ENCODE data around the gene NT5DC2. TPM values are rescaled to one million over a fixed set of nuclear protein-coding genes. Genes with fewer than 3 reads are reported as not detected.

Gene NT5DC2
- total RNA-seq, 1 donor from 2014 or later: 27.7 TPM

- DNase-seq (ENCODE audit: low read depth): no peak
These were observed 23.8 kb downstream of the NT5DC2 start for GRCh38 chr3:52509753-52510328.

- DNase-seq (ENCODE audit: low read depth): peak; percentile 77
These were observed 26.3 kb downstream of the NT5DC2 start for GRCh38 chr3:52507359-52507758.

GRCh38 chr3:52506266-52506966 lies 27.2 kb downstream of the NT5DC2 start:
- no peak for DNase-seq (ENCODE audit: low read depth)

GRCh38 chr3:52504977-52505376 lies 28.7 kb downstream of the NT5DC2 start:
- no peak for DNase-seq (ENCODE audit: low read depth)

GRCh38 chr3:52503788-52504424 lies 29.8 kb downstream of the NT5DC2 start:
- no peak for DNase-seq (ENCODE audit: low read depth)

GRCh38 chr3:52502808-52503350 lies 30.8 kb downstream of the NT5DC2 start:
- DNase-seq (ENCODE audit: low read depth): no peak

- no peak for DNase-seq (ENCODE audit: low read depth)
These were observed 31.7 kb downstream of the NT5DC2 start for GRCh38 chr3:52502001-52502400.

- no peak for DNase-seq (ENCODE audit: low read depth)
These were observed 32.6 kb downstream of the NT5DC2 start for GRCh38 chr3:52501046-52501445.

GRCh38 chr3:52498137-52499054 lies 35.3 kb downstream of the NT5DC2 start:
- DNase-seq (ENCODE audit: low read depth): peak; percentile 72

GRCh38 chr3:52495777-52496602 lies 37.7 kb downstream of the NT5DC2 start:
- DNase-seq (ENCODE audit: low read depth): peak; percentile 74

GRCh38 chr3:52494886-52495495 lies 38.7 kb downstream of the NT5DC2 start, which contains the start of gene STAB1:
TSS of gene STAB1 (plus strand) at chr3:52495338. CDS start at chr3:52495414, 76 bp downstream.
- DNase-seq (ENCODE audit: low read depth): no peak

GRCh38 chr3:52494445-52494844 lies 39.2 kb downstream of the NT5DC2 start:
- DNase-seq (ENCODE audit: low read depth): no peak

- DNase-seq (ENCODE audit: low read depth): no peak
These were observed 40.2 kb downstream of the NT5DC2 start for GRCh38 chr3:52493232-52494017.

- no peak for DNase-seq (ENCODE audit: low read depth)
These were observed 41.6 kb downstream of the NT5DC2 start for GRCh38 chr3:52492059-52492458.

GRCh38 chr3:52490939-52491526 lies 42.6 kb downstream of the NT5DC2 start:
- DNase-seq (ENCODE audit: low read depth): peak; percentile 24

- no peak for DNase-seq (ENCODE audit: low read depth)
These were observed 43.4 kb downstream of the NT5DC2 start for GRCh38 chr3:52490035-52490938.

- DNase-seq (ENCODE audit: low read depth): no peak
These were observed 44.2 kb downstream of the NT5DC2 start for GRCh38 chr3:52489453-52489852.

- DNase-seq (ENCODE audit: low read depth): no peak
These were observed 44.9 kb downstream of the NT5DC2 start for GRCh38 chr3:52488746-52489145.

Data from renal cortical epithelial cell (primary cell).